ENCODE results near the gene DUS3L.
A peak's percentile ranks its signal among the peaks of the same experiment; 100 is the strongest.

Gene DUS3L

GRCh38 chr19:5821521-5822180 lies 30.7 kb upstream of the DUS3L start:
- no peak for DNase-seq (ENCODE audit: low read depth in 2 of 2)

- DNase-seq (ENCODE audit: low read depth in 2 of 2) = no peak
Measured at GRCh38 chr19:5820785-5821184, 29.8 kb upstream of the DUS3L start.

DNA sequence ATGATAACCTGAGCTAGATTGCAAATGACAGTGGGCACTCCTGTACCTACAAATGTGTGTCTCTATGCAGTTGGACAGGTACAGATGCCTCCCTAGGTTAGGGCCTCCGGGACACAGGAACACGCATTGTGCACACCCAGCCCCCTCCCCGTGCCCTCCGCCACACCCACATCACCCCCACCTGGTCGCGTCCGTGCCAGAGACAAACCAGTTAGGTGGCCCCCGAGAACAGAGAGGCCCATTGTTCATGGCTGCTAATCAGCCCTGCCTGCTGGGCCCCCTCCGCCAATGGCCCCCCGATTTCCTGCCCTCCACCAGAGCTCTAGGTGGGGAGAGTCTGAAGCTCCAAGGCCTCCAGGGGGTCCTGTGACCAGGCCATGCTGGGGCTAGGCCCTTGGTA lies 27.6 kb upstream of the DUS3L start:
- DNase-seq (ENCODE audit: low read depth in 2 of 2) = no peak

DNA sequence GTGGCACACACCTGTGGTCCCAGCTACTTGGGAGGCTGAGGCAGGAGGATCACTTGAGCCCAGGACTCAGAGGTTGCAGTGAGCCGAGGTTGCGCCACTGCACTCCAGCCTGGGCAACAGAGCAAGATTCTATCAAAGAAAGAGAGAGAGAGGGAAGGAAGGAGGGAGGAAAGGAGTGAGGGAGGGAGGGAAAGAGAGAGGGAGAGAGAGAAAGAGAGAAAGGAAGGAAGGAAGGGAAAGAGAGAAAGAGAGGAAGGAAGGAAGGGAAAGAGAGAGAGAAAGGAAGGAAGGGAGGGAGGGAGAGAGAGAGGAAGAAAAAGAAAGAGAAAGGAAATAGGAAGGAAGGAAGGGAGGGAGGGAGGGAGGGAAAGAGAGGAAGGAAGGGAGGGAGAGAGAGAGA lies 26.3 kb upstream of the DUS3L start:
- DNase-seq (ENCODE audit: low read depth in 2 of 2) = no peak

DNA sequence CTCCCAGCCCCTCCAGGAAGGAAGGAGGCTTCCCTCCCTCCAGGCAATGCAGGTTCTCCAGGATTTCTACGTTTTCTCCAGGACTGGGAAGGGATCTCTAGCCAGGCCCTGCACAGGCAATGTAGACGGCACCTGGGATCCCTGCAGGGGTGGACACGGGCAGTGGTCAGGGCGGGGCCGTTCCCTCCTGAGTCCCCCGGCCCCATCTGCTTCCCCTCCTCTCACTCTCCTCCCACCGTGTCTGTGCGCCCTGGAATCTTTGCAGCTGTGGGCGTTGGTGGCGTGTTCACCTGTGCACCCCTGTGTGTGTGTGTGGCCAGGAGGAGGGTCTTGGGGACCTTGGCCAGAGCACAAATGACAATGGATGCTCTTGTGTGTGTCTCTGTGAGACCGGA lies 23.9 kb upstream of the DUS3L start:
- DNase-seq (ENCODE audit: low read depth in 2 of 2) = no peak

GRCh38 chr19:5814123-5814851 lies 23.3 kb upstream of the DUS3L start:
- DNase-seq (ENCODE audit: low read depth in 2 of 2) = no peak

DNA sequence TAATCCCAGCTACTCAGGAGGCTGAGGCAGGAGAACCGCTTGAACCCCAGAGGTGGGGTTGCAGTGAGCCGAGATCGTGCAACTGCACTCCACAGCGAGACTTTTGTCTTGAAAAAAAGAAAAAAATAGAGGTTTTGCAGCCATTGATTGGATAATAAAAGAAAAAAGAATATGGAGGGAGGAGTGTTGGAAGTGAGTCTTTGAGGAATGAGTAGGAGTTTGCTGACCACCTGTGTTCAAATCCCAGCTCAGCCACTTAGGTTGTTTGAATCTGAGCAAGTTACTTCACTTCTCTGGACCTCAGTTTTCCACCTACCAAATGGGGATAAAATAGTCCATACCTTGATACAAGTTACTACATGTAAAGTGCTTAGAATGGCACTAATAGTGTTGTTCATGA lies 20.2 kb upstream of the DUS3L start:
- DNase-seq (ENCODE audit: low read depth in 2 of 2) = no peak

DNA sequence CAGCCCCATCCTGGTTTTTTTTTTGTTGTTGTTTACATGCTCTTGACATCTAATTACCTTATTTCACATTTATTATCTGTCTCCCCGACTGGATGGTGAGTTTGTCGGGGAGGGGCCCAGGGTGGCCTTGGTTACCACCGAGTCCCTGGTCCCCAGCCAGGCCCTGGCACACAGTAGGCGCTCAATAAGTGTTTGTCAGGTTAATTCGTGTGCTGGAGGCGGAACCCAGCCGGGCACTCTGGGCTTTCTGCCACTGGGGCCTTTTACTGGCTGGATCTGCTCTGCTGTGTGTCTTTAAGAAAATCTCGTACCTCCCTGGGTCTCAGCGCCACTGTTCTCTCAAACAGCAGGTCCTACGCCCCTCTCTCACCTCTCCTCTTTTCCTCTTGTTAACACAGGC lies 18.5 kb upstream of the DUS3L start:
- no peak for DNase-seq (ENCODE audit: low read depth in 2 of 2)

DNA sequence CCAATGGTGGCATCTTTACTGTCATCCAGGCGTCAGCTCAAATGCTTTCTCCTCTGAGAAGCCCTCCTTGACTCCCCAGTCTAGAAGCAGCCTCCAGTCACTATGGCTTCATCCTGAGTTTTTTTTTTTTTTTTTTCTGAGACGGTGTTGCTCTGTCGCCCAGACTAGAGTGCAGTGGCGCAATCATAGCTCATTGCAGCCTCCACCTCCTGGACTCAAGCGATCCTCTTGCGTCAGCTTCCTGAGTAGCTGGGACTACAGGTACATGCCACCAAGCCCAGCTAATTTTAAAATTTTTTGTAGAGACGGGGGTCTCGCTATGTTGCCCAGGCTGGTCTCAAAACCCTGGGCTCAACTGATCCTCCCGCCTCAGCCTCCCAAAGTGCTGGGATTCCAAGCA lies 18.1 kb upstream of the DUS3L start:
- no peak for DNase-seq (ENCODE audit: low read depth in 2 of 2)

- DNase-seq (ENCODE audit: low read depth in 2 of 2) = no peak
Measured at GRCh38 chr19:5808120-5808816, 17.3 kb upstream of the DUS3L start.

DNA sequence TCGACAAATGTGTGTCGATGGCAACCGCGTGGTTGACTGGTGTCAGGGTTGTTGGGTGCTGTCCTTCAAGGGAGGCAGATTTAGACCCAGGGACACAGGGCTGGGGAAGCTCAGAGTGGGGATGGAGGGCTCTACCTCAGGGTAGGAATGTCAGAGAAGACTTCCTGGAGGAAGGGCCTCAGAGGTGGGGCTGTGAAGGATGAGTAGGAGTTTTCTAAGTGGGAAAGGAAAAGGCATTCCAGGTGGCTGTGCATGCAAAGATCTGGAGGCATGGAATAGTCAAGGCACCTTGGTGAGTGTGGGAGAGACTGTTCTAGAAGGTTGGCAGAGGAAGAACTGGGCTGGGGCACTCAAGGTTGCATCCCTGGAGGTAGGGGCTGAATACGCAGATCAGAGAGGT lies 15.9 kb upstream of the DUS3L start:
- no peak for DNase-seq (ENCODE audit: low read depth in 2 of 2)

GRCh38 chr19:5806133-5806489 lies 15.1 kb upstream of the DUS3L start:
- DNase-seq (ENCODE audit: low read depth in 2 of 2) = no peak

DNA sequence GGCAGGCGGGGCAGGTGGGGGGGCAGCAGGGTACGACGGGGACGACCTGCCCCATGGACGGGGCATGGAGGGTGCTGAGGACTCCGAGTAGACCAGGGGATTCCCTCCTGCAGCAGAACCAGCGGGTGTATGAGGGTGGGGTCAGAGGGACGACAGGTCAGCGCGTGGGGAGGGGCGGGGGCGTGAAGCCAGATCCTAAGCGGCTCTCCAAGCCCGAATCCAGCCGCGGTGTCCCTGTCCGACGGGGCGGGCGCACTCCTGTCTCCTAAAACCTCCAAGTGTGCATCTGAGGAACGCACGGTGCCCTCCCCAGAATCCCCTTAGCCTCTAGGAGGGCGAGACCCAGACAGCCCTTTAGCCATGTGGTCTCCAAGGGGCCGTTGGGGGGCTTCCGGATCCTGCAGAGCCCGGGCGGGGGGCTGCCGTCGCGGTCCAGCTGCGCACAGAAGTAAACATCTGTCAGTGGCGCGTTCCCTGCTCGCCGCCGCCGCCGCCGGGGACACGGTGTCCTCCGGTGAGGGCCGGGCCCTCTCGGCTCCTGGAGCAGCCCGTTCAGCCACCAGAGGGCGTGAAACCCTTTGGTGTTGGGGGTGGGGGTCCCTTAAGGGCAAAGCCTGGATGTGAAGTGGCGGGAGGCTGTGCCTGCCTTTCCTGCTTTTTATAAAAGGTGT lies 14.6 kb upstream of the DUS3L start:
- DNase-seq (ENCODE audit: low read depth in 2 of 2) = peak; percentile 40 to 50

- DNase-seq (ENCODE audit: low read depth in 2 of 2) = peak in 1 of 2 donors; percentile 41
Measured at GRCh38 chr19:5804516-5805461, 13.8 kb upstream of the DUS3L start, which contains the start of gene NRTN. TSS of gene NRTN (plus strand) at chr19:5805067. CDS start at chr19:5824166, 19,099 bp downstream.

DNA sequence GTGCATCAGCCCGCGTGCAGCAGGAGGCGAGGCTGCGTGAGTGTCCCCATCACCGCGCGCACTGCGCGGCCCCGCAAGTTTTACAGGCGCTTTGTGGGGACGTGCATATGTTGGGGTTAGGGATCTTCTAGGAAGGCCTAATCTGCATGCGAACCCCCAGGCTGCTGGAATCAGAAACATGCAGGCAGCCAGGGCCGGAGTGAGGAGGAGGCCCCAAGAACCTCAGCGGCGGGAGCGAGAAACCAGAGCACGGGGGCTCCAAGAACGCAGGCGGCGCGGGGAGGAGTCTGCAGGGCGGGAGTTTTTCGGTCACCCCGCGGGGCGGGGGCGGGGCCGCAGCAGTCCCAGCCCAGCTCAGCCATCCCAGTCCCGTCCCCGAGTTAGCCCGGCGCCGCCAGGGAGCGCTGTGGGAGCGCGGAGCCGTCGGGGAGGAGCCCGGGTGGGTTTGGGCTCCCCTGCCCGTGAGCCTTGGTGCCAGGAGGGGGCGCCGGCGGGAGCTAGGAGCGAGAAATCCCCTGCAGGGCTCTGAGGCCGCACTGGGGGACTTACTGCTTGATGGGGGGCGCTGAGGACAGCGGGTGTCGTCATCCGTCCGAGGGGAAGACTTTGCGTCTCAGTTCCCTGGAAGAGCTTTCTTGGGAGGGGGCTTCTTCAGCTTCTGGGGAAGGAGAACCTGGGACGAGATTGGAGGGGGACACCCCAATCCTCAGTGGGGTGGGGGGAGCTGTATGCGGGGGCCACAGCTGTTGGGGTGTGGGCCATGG lies 13.0 kb upstream of the DUS3L start:
- DNase-seq (ENCODE audit: low read depth in 2 of 2) = peak; percentile 92 to 93

DNA sequence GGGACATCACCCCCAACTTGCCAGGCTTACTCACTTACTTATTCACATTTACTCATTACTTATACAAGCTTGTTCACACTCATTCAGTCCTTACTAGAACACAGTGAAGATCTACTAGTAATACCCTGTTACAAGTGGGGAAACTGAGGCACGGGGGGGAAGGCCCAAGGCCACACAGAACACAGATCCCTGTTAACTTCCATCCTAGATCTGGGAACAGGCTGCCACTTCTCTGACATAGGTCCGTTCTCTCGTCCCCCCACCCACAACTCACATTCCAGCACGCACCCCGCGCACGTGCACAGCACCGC lies 12.4 kb upstream of the DUS3L start:
- no peak for DNase-seq (ENCODE audit: low read depth in 2 of 2)

DNA sequence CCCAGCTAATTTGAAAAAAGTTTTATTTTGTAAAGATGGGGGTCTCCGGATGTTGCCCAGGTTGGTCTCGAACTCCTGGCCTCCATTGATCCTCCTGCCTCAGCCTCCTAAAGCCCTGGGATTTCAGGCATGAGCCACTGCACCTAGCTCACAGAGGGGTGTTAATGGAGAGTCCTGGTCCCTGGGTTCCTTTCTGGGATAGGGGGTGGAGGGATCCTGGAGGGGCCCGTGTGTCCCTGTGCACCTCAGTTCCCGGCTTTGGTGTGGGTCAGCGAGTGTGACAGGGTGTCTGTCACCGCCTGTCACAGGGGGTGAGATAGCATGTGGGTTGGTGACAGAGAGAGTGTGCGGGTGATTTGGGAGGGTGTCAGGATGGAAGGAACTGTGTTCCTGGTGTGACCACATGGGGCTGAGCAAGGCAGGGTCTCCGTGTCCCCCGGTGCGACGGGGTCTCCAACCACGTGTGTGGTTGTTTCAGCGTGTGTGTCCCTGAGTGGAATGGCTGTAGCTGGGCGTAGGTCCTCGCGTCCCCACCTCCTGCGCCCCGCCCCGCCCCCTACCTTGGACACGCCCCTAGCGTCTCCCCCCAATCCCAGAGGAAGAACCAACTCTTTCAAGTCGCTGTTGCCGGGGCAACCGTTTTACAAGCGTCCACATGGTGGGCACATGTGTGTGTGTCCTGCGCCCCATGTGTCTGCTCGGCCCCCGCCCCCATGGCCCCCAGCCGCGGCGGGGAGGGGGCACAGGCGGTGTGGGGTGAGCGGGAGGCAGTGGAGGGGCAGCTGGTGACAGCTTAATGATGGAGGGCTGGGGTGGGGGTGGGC lies 11.0 kb upstream of the DUS3L start:
- DNase-seq (ENCODE audit: low read depth in 2 of 2) = no peak

GRCh38 chr19:5800361-5801270 lies 9.7 kb upstream of the DUS3L start:
- no peak for DNase-seq (ENCODE audit: low read depth in 2 of 2)
